GM18870 (cell line): Measurements from ENCODE around the gene HMMR.
"Not testable (repeated sequence)": the region's sequence is repeated elsewhere in the genome, so short reads cannot be mapped to it uniquely, and the experiment has no call there.

ENCODE experiments used
- ATAC-seq: cut with Tn5 transposase; IDR thresholded peaks from one replicate; pipeline ENCODE4 v1.9.1; 2021; ENCODE audit warnings: moderate library complexity; ENCODE audit not compliant: unreplicated experiment

The HMMR gene

GRCh38 chr5:163460562-163461171, at the start of gene HMMR:
TSS of gene HMMR (plus strand) at chr5:163460632. CDS start at chr5:163460693, 61 bp downstream.
- no peak for ATAC-seq

- not testable (repeated sequence) for ATAC-seq
Measured at GRCh38 chr5:163415673-163416072, 44.8 kb upstream of the HMMR start.

DNA sequence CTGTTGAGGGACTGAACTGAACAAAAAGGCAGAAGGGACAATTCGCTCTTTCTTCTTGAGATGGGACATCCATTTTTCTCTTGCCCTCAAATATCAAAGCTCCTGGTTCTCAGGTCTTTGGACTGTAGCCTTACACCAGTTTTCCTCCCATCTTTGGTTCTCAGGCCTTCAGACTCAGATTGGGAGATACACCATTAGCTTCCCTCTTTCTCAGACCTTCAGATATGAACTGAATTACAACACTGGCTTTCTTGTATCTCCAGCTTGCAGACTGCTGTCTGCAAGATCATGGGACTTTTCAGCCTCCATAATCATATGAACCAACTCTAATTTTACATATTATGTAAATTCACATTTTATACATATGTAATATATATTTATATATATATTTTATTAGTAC, 35.6 kb upstream of the HMMR start:
- ATAC-seq: no peak

GRCh38 chr5:163426128-163426527, 34.3 kb upstream of the HMMR start:
- ATAC-seq: not testable (repeated sequence)

DNA sequence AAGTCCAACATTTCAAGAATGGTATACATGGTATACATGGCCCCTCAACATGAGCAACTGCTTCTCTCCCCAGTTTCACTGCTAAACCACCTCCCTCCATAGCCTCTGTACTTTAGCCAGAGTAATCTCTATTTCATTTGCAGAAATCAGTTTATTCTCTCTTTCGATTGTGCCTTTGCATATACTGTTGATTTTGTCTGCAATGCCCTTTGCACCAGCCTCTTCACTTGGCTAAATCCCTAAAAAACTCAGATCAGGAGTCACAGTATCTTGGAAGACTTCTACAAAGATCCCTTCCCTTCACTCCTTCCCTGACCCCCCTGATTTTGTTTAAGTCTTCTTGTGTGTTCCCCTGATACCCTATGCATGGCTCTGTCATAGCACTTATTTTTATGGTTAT, 27.9 kb upstream of the HMMR start:
- ATAC-seq: no peak

DNA sequence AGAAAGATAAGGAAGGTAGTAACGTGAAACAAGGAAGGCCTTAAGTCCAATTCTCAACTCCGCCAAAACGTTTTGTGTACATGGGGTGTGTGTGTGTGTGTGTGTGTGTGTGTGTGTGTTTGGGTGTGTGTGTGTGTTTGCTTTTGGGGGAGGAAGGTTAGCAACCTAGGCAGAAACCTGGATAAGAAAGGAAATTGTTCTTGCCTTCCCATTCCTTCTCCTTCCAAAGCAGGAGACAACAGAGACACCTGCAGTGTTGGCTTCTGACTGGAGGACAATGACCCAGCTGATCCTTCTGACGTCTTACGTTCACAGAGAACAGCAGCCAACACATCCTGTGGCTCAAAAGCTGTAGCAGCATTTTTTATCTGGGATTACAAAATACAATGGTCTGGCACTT, 27.2 kb upstream of the HMMR start:
- no peak for ATAC-seq

- ATAC-seq: no peak
Measured at GRCh38 chr5:163434401-163434866, 26.0 kb upstream of the HMMR start.

DNA sequence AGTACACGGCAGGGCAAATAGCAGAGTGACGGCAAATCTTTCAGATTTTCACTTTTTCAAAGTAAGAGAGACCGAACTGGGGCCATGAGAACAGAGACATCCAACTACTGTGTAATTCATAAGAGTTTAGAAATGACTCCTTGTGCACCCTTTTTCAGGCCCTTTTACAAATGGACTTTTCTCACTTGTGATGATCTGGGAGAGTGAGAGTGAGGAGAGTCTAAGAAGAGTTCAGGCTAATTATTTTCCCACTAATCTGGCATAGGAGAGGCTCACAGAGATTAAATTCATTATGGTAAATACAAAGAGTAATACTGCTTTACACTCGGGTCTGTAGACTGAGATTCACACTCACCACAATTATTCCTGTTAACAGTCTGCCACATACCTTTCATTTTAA, 23.9 kb upstream of the HMMR start:
- ATAC-seq: no peak

DNA sequence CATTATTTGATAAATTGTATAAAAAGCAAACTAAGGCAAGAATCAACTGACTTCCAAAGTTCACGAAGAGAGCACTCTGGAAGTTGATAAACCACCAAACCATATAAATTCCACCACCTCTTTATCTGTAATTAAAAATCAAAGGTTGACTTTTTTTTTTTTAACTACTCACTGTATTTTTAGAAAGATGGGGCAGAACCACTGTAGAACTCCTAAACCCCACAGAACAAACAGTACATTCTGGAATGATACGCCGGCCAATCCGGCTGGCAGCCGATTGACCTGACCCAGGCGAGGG, 23.5 kb upstream of the HMMR start:
- no peak for ATAC-seq

GRCh38 chr5:163437309-163438182, 22.9 kb upstream of the HMMR start, which contains the start of gene CCNG1:
TSS of gene CCNG1 (plus strand) at chr5:163437595. CDS start at chr5:163439257, 1,662 bp downstream.
- ATAC-seq: peak; percentile 92

GRCh38 chr5:163439092-163439425, 21.4 kb upstream of the HMMR start:
- peak; percentile 22 for ATAC-seq

DNA sequence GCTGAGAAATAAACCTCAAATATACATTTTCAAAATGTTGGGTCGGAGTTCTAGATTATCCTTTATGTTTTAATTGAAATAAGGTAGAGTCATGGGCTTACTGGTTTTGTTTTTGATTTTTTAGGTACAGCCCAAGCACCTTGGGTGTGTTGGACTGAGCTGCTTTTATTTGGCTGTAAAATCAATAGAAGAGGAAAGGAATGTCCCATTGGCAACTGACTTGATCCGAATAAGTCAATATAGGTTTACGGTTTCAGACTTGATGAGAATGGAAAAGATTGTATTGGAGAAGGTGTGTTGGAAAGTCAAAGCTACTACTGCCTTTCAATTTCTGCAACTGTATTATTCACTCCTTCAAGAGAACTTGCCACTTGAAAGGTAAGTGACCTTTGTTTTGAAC, 19.5 kb upstream of the HMMR start:
- no peak for ATAC-seq

GRCh38 chr5:163444526-163444925, 15.9 kb upstream of the HMMR start:
- ATAC-seq: no peak

- no peak for ATAC-seq
Measured at GRCh38 chr5:163445345-163445744, 15.1 kb upstream of the HMMR start.

GRCh38 chr5:163447191-163447590, 13.2 kb upstream of the HMMR start:
- ATAC-seq: no peak

DNA sequence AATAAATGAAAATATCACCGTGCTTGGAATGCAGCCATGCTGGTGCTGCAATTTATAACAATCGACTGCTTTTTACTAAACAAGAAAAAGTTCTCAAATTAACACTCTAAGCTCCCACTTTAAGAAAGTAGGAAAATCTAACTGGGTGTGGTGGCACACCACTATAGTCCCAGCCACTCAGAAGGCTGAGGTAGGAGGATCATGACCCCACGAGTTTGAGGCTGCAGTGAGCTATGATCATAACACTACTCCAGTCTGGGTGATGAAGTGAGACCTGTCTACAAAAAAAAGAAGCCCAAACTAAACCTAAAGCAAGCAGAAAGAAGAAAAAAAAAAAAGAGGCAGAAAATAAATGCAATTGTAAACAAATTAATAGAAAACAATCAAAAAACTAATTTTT, 12.6 kb upstream of the HMMR start:
- no peak for ATAC-seq

GRCh38 chr5:163448491-163448890, 11.9 kb upstream of the HMMR start:
- no peak for ATAC-seq

DNA sequence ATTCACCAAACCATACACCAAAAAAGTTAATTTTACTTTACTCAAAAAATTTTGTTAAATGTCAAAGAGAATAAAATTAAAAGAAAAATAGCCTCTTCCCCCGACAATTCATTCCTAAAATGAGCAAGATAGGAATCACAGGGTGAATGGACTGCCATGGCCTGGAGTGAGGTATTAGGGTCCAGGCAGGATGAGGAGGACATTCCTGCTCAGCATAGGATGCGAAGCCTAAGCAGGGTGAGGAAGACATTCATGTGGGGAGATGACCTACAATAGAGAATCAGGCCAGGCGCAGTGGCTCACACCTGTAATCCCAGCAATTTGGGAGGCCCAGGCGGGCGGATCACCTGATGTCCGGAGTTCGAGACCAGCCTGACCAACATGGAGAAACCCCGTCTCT, 8.9 kb upstream of the HMMR start:
- ATAC-seq: no peak

- no peak for ATAC-seq
Measured at GRCh38 chr5:163453705-163454104, 6.7 kb upstream of the HMMR start.

DNA sequence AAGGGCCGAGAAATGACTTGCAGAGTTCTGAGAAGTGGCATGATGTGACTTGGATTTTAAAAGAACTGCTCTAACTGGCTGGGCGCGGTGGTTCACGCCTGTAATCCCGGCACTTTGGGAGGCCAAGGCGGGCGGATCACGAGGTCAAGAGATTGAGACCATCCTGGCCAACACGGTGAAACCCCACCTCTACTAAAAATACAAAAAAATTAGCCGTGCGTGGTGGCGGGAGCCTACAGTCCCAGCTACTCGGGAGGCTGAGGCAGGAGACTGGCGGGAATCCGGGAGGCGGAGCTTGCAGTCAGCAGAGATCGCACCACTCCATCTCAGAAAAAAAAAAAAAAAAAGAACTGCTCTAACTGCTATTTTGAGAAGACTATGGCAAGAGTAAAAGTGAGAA, 5.0 kb upstream of the HMMR start:
- ATAC-seq: not testable (repeated sequence)

DNA sequence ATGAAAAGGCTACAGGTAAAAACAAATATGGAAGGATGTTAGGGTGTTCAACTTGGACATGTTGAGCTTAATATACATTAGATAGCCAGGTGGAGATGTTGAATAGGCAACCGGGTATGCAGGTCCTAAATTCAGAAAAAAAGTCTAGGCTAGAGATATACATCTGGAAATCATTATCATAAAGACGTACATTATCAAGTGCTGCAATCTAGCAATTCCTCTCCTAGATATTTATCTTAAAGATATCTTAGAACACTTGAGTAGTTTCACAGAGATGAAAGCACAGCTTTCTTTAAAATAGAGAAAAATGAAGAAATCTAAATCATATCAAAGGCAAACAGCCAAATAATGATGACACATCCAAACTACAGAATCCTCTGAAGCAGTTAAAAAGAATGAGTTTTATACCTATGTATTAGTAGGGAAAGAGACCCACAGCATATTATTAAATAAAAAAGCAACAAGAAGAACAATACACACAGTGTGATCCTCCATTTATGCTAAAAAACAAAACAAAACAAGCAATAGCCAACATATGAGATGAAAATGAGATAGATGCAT, 4.3 kb upstream of the HMMR start:
- ATAC-seq: no peak

DNA sequence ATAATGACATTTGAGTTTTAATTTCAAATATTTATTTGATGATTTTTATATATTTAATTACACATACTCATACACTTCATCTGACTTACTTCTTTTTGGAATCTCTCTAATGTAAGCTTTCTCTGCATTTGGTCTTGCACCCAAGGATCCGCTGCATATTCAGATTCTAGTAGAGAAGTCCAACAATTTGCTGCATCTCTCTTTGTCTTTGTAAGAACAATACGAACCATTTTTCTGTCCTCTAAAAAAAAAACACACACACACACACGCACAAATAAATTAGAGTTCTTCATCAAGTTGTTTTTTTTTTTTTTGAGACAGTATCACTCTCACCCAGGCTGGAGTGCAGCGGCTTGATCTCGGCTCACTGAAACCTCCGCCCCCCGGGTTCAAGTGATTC, 3.6 kb upstream of the HMMR start:
- ATAC-seq: no peak
